K562 (cell line): ENCODE measurements around the gene TTN. TPM values are rescaled to one million over a fixed set of nuclear protein-coding genes. Genes with fewer than 3 reads are reported as not detected.

Experiments
- CHD1 ChIP-seq: fragments of 200-600 bp; sonication (generic); IDR thresholded peaks from one replicate; pipeline ENCODE4 v1.6.1; 2012; ENCODE audit warnings: mild to moderate bottlenecking, moderate library complexity, low read length, inconsistent platforms
- ELF1 ChIP-seq: fragments of 200-800 bp; sonication (Bioruptor generic); IDR thresholded peaks from 2 replicates; pipeline ENCODE4 v1.6.1; 2016; ENCODE audit warnings: missing genetic modification characterization, missing compliant biosample characterization
- ELF2 ChIP-seq: fragments of 250-450 bp; sonication (Bioruptor Pico); IDR thresholded peaks from 2 replicates; pipeline ENCODE4 v1.5.0; 2021; ENCODE audit warnings: mild to moderate bottlenecking
- EP300 ChIP-seq: IDR thresholded peaks from 2 replicates; pipeline ENCODE4 v1.6.1; 2012; ENCODE audit warnings: low read length, improper control_type of control experiment
- GABPB1 ChIP-seq: sonication (generic); formaldehyde crosslinking; IDR thresholded peaks from 2 replicates; pipeline ENCODE4 v1.8.0; 2022; ENCODE audit warnings: mild to moderate bottlenecking, missing genetic modification reagents
- HDAC1 ChIP-seq, 2 experiments: fragments of 450-650 bp; IDR thresholded peaks; 2 replicates each; pipeline ENCODE4 v1.6.1; 2016 to 2017; ENCODE audit warnings: inconsistent platforms in 1 of 2, mild to moderate bottlenecking in 1 of 2, moderate library complexity in 1 of 2
- HDAC2 ChIP-seq: fragments of 450-650 bp; IDR thresholded peaks from 2 replicates; pipeline ENCODE4 v1.6.1; 2016; ENCODE audit warnings: mild to moderate bottlenecking
- HMG20B ChIP-seq: fragments of 250-450 bp; sonication (Bioruptor Pico); IDR thresholded peaks from 2 replicates; pipeline ENCODE4 v1.5.0; 2021; ENCODE audit warnings: mild to moderate bottlenecking
- HSF4 ChIP-seq: fragments of 250-450 bp; sonication (Bioruptor Pico); IDR thresholded peaks from 2 replicates; pipeline ENCODE4 v2.1.2; 2022; ENCODE audit warnings: mild to moderate bottlenecking, moderate library complexity, borderline replicate concordance
- KDM5B ChIP-seq: fragments of 200-600 bp; sonication (generic); IDR thresholded peaks from 2 replicates; pipeline ENCODE4 v1.6.1; 2012; ENCODE audit warnings: low read depth, mild to moderate bottlenecking, moderate library complexity, low read length, control low read depth, inconsistent platforms; ENCODE audit not compliant: insufficient replicate concordance
- NR4A1 ChIP-seq, 2 experiments: fragments of 250-450 bp in 1 of 2; fragments of 450-650 bp in 1 of 2; sonication (Bioruptor Pico) in 1 of 2; IDR thresholded peaks; 2 replicates each; pipeline versions ENCODE4 v1.4.0 to v1.6.1; 2016 to 2020; ENCODE audit warnings: mild to moderate bottlenecking in 2 of 2, missing compliant biosample characterization in 1 of 2, missing genetic modification characterization in 1 of 2, moderate library complexity in 1 of 2
- OTX1 ChIP-seq: fragments of 450-650 bp; formaldehyde crosslinking; IDR thresholded peaks from 2 replicates; pipeline ENCODE4 v1.4.0; 2022; ENCODE audit warnings: mild to moderate bottlenecking
- POLR2G ChIP-seq: fragments of 200-400 bp; formaldehyde crosslinking; IDR thresholded peaks from 2 replicates; pipeline ENCODE4 v1.6.1; 2017; ENCODE audit warnings: low read depth, mild to moderate bottlenecking, antibody characterized with exemption, low read length, moderate library complexity
- PTBP1 ChIP-seq: fragments of 200-400 bp; formaldehyde crosslinking; IDR thresholded peaks from 2 replicates; pipeline ENCODE4 v1.6.1; 2017; ENCODE audit warnings: low read depth, low read length
- ZNF12 ChIP-seq: sonication (generic); formaldehyde crosslinking; IDR thresholded peaks from 2 replicates; pipeline ENCODE4 v1.4.0; 2020; ENCODE audit warnings: mild to moderate bottlenecking, missing genetic modification reagents
- ZNF232 ChIP-seq: sonication (generic); formaldehyde crosslinking; IDR thresholded peaks from 2 replicates; pipeline ENCODE4 v1.8.0; 2022; ENCODE audit warnings: mild to moderate bottlenecking, missing genetic modification reagents
- ZNF696 ChIP-seq: fragments of 250-450 bp; sonication (Bioruptor Pico); conservative IDR thresholded peaks from 2 replicates; pipeline ENCODE4 v1.4.0; 2020; ENCODE audit warnings: mild to moderate bottlenecking, moderate library complexity
- polyA plus RNA-seq, 8 experiments: library from polyadenylated mRNA; depleted of rRNA in 4 of 8; stranded (reverse) in 5 of 8; unstranded in 3 of 8; fragments of >200 nt; fragmentation: Nextera tagmentation in 2 of 8; fragmentation: Illumina TruSeq in 1 of 8; extraction: Ambion mirVana in 2 of 8; extraction: Trizol in 1 of 8; gene quantifications; 2 replicates each; pipeline versions ENCODE4 v1.2.1 to v1.2.3, GENCODE V29; 2011 to 2014; ENCODE audit warnings: inconsistent platforms in 1 of 8, missing spikeins in 1 of 8
- total RNA-seq, 7 experiments: library from RNA; depleted of rRNA in 6 of 7; stranded (reverse); fragments of >200 nt in 6 of 7; fragmentation: Illumina TruSeq in 2 of 7; extraction: Trizol in 2 of 7; gene quantifications; 2 replicates each; pipeline versions ENCODE4 v1.2.1 to v1.2.3, GENCODE V29; 2011 to 2021; ENCODE audit warnings: low replicate concordance in 1 of 7
- TF ChIP-seq, protein P1 (sequence below), 2 experiments: fragments of 450-650 bp; conservative IDR thresholded peaks; 2 replicates each; pipeline ENCODE4 v1.6.1; 2017; ENCODE audit warnings: mild to moderate bottlenecking in 2 of 2, moderate library complexity in 2 of 2
- TF ChIP-seq, protein P2 (sequence below), 3 experiments: fragments of 200-800 bp in 1 of 3; sonication (Bioruptor generic) in 1 of 3; sonication (generic) in 1 of 3; formaldehyde crosslinking in 1 of 3; IDR thresholded peaks; 2 replicates each; pipeline versions ENCODE4 v1.6.1 to v1.8.0; 2016 to 2022; ENCODE audit warnings: mild to moderate bottlenecking in 2 of 3, missing compliant biosample characterization in 2 of 3, missing genetic modification characterization in 2 of 3, missing genetic modification reagents in 1 of 3
- TF ChIP-seq, protein P3 (sequence below): fragments of 450-650 bp; formaldehyde crosslinking; IDR thresholded peaks from 2 replicates; pipeline ENCODE4 v1.4.0; 2022; ENCODE audit warnings: missing genetic modification characterization

TTN gene
- total and polyA plus RNA-seq, 9 of the 15 experiments (the other 6 are each of a cell fraction or from before 2014, with no cell fraction given): under 0.01 to 0.20 (median 0.04) TPM; not detected in 1

DNA sequence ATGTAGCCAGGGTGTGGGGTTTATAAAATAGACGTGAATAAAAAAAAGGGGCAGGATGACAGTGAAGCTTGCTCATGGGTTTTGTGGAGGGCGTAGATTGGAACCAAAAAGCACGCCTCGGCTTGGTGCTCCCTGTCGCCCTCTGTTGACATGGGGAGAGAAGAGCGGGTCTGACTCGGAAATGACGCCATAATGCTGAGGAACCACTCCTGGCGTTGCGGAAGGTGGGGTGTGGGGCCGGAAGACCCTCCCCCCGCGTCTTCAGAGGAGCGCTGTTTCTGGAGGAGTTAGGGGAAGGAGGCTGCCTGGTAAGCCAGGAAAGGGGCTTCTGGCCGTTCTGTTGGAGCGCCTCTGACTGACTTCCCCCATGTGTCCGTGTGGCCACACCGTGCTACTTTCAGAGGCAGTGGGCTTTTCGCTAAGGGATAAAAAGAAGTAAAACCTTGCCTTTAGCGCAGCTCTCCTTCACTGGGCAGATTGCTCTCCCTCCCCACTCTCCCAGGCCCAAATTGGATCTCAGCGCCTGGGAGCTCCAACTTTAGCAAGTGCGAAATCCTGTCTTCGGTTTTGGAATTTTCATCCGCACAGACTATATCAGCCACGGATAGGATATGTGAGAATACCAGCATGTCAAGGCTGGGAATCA lies 284.1 kb downstream of the TTN start (continued):
- 0 out of 2 replicates have a peak, but pooled peaks have one; percentile 62 for TF ChIP-seq NR4A1 (CRISPR knock-in tag; IDR thresholded peaks at IDR 0.05)
- TF ChIP-seq NR4A1 (tag; IDR thresholded peaks at IDR 0.05): no peak
- TF ChIP-seq ZNF232: no peak
- TF ChIP-seq, protein P1, sequence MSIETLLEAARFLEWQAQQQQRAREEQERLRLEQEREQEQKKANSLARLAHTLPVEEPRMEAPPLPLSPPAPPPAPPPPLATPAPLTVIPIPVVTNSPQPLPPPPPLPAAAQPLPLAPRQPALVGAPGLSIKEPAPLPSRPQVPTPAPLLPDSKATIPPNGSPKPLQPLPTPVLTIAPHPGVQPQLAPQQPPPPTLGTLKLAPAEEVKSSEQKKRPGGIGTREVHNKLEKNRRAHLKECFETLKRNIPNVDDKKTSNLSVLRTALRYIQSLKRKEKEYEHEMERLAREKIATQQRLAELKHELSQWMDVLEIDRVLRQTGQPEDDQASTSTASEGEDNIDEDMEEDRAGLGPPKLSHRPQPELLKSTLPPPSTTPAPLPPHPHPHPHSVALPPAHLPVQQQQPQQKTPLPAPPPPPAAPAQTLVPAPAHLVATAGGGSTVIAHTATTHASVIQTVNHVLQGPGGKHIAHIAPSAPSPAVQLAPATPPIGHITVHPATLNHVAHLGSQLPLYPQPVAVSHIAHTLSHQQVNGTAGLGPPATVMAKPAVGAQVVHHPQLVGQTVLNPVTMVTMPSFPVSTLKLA (conservative IDR thresholded peaks at IDR 0.05): peak; percentile 81 to 85
- TF ChIP-seq KDM5B: peak; percentile 87
- TF ChIP-seq, protein P2, sequence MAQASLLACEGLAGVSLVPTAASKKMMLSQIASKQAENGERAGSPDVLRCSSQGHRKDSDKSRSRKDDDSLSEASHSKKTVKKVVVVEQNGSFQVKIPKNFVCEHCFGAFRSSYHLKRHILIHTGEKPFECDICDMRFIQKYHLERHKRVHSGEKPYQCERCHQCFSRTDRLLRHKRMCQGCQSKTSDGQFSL (CRISPR knock-in tag; IDR thresholded peaks at IDR 0.05): no peak
- TF ChIP-seq, protein P2 (tag; IDR thresholded peaks at IDR 0.05): no peak
- peak; percentile 69 for TF ChIP-seq HDAC2
- no peak for TF ChIP-seq CHD1
- TF ChIP-seq ZNF696 (CRISPR knock-in tag): no peak
- peak; percentile 25; the same call in 1 of the 2 replicates for TF ChIP-seq ELF2 (CRISPR knock-in tag)
- no peak for TF ChIP-seq HMG20B (CRISPR knock-in tag)
- peak in 1 of 2 experiments; percentile 55; a peak in 2 of 4 replicates for TF ChIP-seq HDAC1 (IDR thresholded peaks at IDR 0.05)
- TF ChIP-seq PTBP1: 0 out of 2 replicates have a peak, but pooled peaks have one; percentile 32
- TF ChIP-seq ZNF12 (CRISPR knock-in tag): no peak
- TF ChIP-seq ELF1 (tag): peak; percentile 81
- TF ChIP-seq EP300: peak; percentile 57
- TF ChIP-seq, protein P3, sequence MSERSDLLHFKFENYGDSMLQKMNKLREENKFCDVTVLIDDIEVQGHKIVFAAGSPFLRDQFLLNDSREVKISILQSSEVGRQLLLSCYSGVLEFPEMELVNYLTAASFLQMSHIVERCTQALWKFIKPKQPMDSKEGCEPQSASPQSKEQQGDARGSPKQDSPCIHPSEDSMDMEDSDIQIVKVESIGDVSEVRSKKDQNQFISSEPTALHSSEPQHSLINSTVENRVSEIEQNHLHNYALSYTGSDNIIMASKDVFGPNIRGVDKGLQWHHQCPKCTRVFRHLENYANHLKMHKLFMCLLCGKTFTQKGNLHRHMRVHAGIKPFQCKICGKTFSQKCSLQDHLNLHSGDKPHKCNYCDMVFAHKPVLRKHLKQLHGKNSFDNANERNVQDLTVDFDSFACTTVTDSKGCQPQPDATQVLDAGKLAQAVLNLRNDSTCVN (CRISPR knock-in tag): 0 out of 2 replicates have a peak, but pooled peaks have one; percentile 39
- TF ChIP-seq OTX1 (CRISPR knock-in tag): peak; percentile 63; the same call in 1 of the 2 replicates
- no peak for TF ChIP-seq HSF4
- TF ChIP-seq GABPB1: peak; percentile 93
- peak; percentile 77 for TF ChIP-seq POLR2G
